Measurements from ENCODE around the gene RFC1. TPM values are rescaled to one million over a fixed set of nuclear protein-coding genes. Genes with fewer than 3 reads are reported as not detected.

Gene RFC1
- total RNA-seq, 1 experiment from 2014 or later, result 65.7 TPM

GRCh38 chr4:39326468-39326977, 39.6 kb downstream of the RFC1 start:
- no peaks in the 10 kb centered on the region for H3K9me3 ChIP-seq (ENCODE audit: insufficient read depth, low read depth)
- H3K27me3 ChIP-seq (ENCODE audit: insufficient read depth, low read depth), result no peaks in the 10 kb centered on the region
- ChIA-PET POLR2A (ENCODE audit: unreplicated experiment) (no interaction called here), CTCF (interaction anchor here (0.5 kb wide), 1 partner anchor 1007 kb away, joined by 9 read pairs; no protein-coding TSS in a partner anchor)
- no peak overlapping the region for H3K4me3 ChIP-seq
- no peaks in the 10 kb centered on the region for H3K4me1 ChIP-seq (replicated peaks; ENCODE audit: insufficient read depth)
- H3F3A ChIP-seq (ENCODE audit: insufficient read depth, low read depth), result peaks cover 8% of the 10 kb centered on the region; the same call in 1 of the 2 replicates
- no peak for TF ChIP-seq EZH2 (IDR thresholded peaks at IDR 0.05; ENCODE audit: low read depth)
- TF ChIP-seq CTCF (conservative IDR thresholded peaks at IDR 0.05), result no peak
- no TSS peak for BruUV-seq (replicated peaks)
- peaks cover 21% of the 10 kb centered on the region; the same call in 1 of the 2 replicates for H3K79me2 ChIP-seq (ENCODE audit: low read depth)
- intact Hi-C loops (cut with micrococcal nuclease; ENCODE audit: unreplicated experiment), result no loop called here
- no peaks in the 10 kb centered on the region for H4K20me1 ChIP-seq (ENCODE audit: insufficient read depth)
- H3K36me3 ChIP-seq (ENCODE audit: low read depth), result peaks cover 20% of the 10 kb centered on the region
- H3K27ac ChIP-seq, result no peak overlapping the region
- no peak overlapping the region for H3K4me2 ChIP-seq
- DNase-seq, result no peak
- no peak overlapping the region for H2AFZ ChIP-seq
- H3K9me2 ChIP-seq (ENCODE audit: insufficient read depth), result no peaks in the 10 kb centered on the region

- Histone ChIP-seq H4K20me1 (ENCODE audit: insufficient read depth) (no peaks in the 10 kb centered on the region), H2AFZ (no peak overlapping the region), H3F3A (ENCODE audit: insufficient read depth, low read depth) (peaks cover 22% of the 10 kb centered on the region), H3K9me2 (ENCODE audit: insufficient read depth) (no peaks in the 10 kb centered on the region), H3K36me3 (ENCODE audit: low read depth) (peaks cover 20% of the 10 kb centered on the region), H3K9me3 (ENCODE audit: insufficient read depth, low read depth) (0 out of 2 replicates have a peak, but pooled peaks cover 3% of the 10 kb centered on the region), H3K27me3 (ENCODE audit: insufficient read depth, low read depth) (no peaks in the 10 kb centered on the region), H3K4me3 (no peak overlapping the region), H3K4me2 (no peak overlapping the region), H3K79me2 (ENCODE audit: low read depth) (peaks cover 11% of the 10 kb centered on the region; the same call in 1 of the 2 replicates), H3K27ac (no peak overlapping the region), H3K4me1 (replicated peaks; ENCODE audit: insufficient read depth) (peaks cover 14% of the 10 kb centered on the region)
- no peak for TF ChIP-seq CTCF (conservative IDR thresholded peaks at IDR 0.05)
- no peak for TF ChIP-seq EZH2 (IDR thresholded peaks at IDR 0.05; ENCODE audit: low read depth)
- POLR2A ChIA-PET (ENCODE audit: unreplicated experiment), result no interaction called here
- CTCF ChIA-PET, result no interaction called here
- intact Hi-C loops (cut with micrococcal nuclease; ENCODE audit: unreplicated experiment), result no loop called here
- no TSS peak for BruUV-seq (replicated peaks)
- no peak for DNase-seq
These were observed 41.1 kb downstream of the RFC1 start for GRCh38 chr4:39324897-39325613.

- 0 out of 2 replicates have a peak, but pooled peaks cover 3% of the 10 kb centered on the region for H3K9me3 ChIP-seq (ENCODE audit: insufficient read depth, low read depth)
- H3K4me3 ChIP-seq, result no peak overlapping the region
- H3K4me2 ChIP-seq, result no peak overlapping the region
- ChIA-PET POLR2A (ENCODE audit: unreplicated experiment) (interaction anchor here (0.7 kb wide), 1 partner anchor 57 kb away, joined by 4 read pairs; no protein-coding TSS in a partner anchor), CTCF (no interaction called here)
- TF ChIP-seq EZH2 (IDR thresholded peaks at IDR 0.05; ENCODE audit: low read depth) (no peak), CTCF (conservative IDR thresholded peaks at IDR 0.05) (no peak)
- intact Hi-C loops (cut with micrococcal nuclease; ENCODE audit: unreplicated experiment), result no loop called here
- no peak for DNase-seq
- no peaks in the 10 kb centered on the region for H3K27me3 ChIP-seq (ENCODE audit: insufficient read depth, low read depth)
- peaks cover 25% of the 10 kb centered on the region for H3F3A ChIP-seq (ENCODE audit: insufficient read depth, low read depth)
- no peak overlapping the region for H3K27ac ChIP-seq
- peaks cover 18% of the 10 kb centered on the region for H3K4me1 ChIP-seq (replicated peaks; ENCODE audit: insufficient read depth)
- BruUV-seq (replicated peaks), result no TSS peak
- peaks cover 20% of the 10 kb centered on the region for H3K36me3 ChIP-seq (ENCODE audit: low read depth)
- H2AFZ ChIP-seq, result no peak overlapping the region
- H4K20me1 ChIP-seq (ENCODE audit: insufficient read depth), result no peaks in the 10 kb centered on the region
- no peaks in the 10 kb centered on the region for H3K9me2 ChIP-seq (ENCODE audit: insufficient read depth)
- peaks cover 11% of the 10 kb centered on the region; the same call in 1 of the 2 replicates for H3K79me2 ChIP-seq (ENCODE audit: low read depth)
These were observed 41.7 kb downstream of the RFC1 start for GRCh38 chr4:39324446-39324845.
